HEK293 (cell line): Measurements from ENCODE around the gene ZNF593OS.

ENCODE experiments used
- CTCF ChIP-seq: fragments of 450-650 bp; formaldehyde crosslinking; IDR thresholded peaks from 2 replicates; pipeline ENCODE4 v1.5.1; 2016; ENCODE audit warnings: missing biosample characterization, missing genetic modification characterization
- HOXD13 ChIP-seq: sonication (generic); formaldehyde crosslinking; IDR thresholded peaks from 2 replicates; pipeline ENCODE4 v1.8.0; 2022; ENCODE audit warnings: missing genetic modification reagents, borderline replicate concordance
- KLF1 ChIP-seq: fragments of 450-650 bp; formaldehyde crosslinking; IDR thresholded peaks from 2 replicates; pipeline ENCODE4 v1.5.1; 2016; ENCODE audit warnings: missing biosample characterization, missing genetic modification characterization
- MEIS1 ChIP-seq: sonication (generic); formaldehyde crosslinking; IDR thresholded peaks from 2 replicates; pipeline ENCODE4 v1.8.1; 2022; ENCODE audit warnings: missing genetic modification reagents, mild to moderate bottlenecking, borderline replicate concordance
- PRDM2 ChIP-seq: fragments of 450-650 bp; formaldehyde crosslinking; IDR thresholded peaks from 2 replicates; pipeline ENCODE4 v1.5.1; 2016; ENCODE audit warnings: missing biosample characterization, missing genetic modification characterization, borderline replicate concordance
- ZBTB11 ChIP-seq: fragments of 450-650 bp; formaldehyde crosslinking; conservative IDR thresholded peaks from 2 replicates; pipeline ENCODE4 v1.5.1; 2016; ENCODE audit warnings: low read depth, missing biosample characterization, missing genetic modification characterization
- ZFP3 ChIP-seq: fragments of 450-650 bp; formaldehyde crosslinking; IDR thresholded peaks from 2 replicates; pipeline ENCODE4 v1.5.1; 2016; ENCODE audit warnings: low read depth, missing biosample characterization, missing genetic modification characterization
- ZIC2 ChIP-seq: fragments of 450-650 bp; formaldehyde crosslinking; IDR thresholded peaks from 2 replicates; pipeline ENCODE4 v1.5.1; 2016; ENCODE audit warnings: missing biosample characterization, missing genetic modification characterization
- ZNF202 ChIP-seq: fragments of 450-650 bp; formaldehyde crosslinking; IDR thresholded peaks from 2 replicates; pipeline ENCODE4 v1.5.1; 2016; ENCODE audit warnings: missing biosample characterization, missing genetic modification characterization, borderline replicate concordance
- ZNF292 ChIP-seq: fragments of 450-650 bp; formaldehyde crosslinking; IDR thresholded peaks from 2 replicates; pipeline ENCODE4 v1.5.1; 2016; ENCODE audit warnings: low read depth, missing biosample characterization, missing genetic modification characterization, borderline replicate concordance
- ZNF416 ChIP-seq: fragments of 450-650 bp; formaldehyde crosslinking; IDR thresholded peaks from 2 replicates; pipeline ENCODE4 v1.5.1; 2016; ENCODE audit warnings: missing biosample characterization, missing genetic modification characterization
- ZNF48 ChIP-seq: fragments of 450-650 bp; formaldehyde crosslinking; IDR thresholded peaks from 2 replicates; pipeline ENCODE4 v1.5.1; 2016; ENCODE audit warnings: missing biosample characterization, missing genetic modification characterization
- ZNF521 ChIP-seq: fragments of 450-650 bp; formaldehyde crosslinking; IDR thresholded peaks from 2 replicates; pipeline ENCODE4 v1.5.1; 2017; ENCODE audit warnings: missing biosample characterization, mild to moderate bottlenecking, missing genetic modification characterization
- ZNF555 ChIP-seq: fragments of 450-650 bp; formaldehyde crosslinking; conservative IDR thresholded peaks from 2 replicates; pipeline ENCODE4 v1.5.1; 2017; ENCODE audit warnings: missing biosample characterization, mild to moderate bottlenecking, missing genetic modification characterization, inconsistent platforms
- ZNF623 ChIP-seq: fragments of 450-650 bp; formaldehyde crosslinking; IDR thresholded peaks from 2 replicates; pipeline ENCODE4 v1.5.1; 2016; ENCODE audit warnings: missing biosample characterization, missing genetic modification characterization
- ZNF639 ChIP-seq: fragments of 450-650 bp; formaldehyde crosslinking; IDR thresholded peaks from 2 replicates; pipeline ENCODE4 v1.5.1; 2016; ENCODE audit warnings: missing biosample characterization, missing genetic modification characterization
- ZNF768 ChIP-seq: fragments of 450-650 bp; formaldehyde crosslinking; IDR thresholded peaks from 2 replicates; pipeline ENCODE4 v1.5.1; 2018; ENCODE audit warnings: missing biosample characterization, mild to moderate bottlenecking, missing genetic modification characterization
- ZNF776 ChIP-seq: fragments of 450-650 bp; formaldehyde crosslinking; IDR thresholded peaks from 2 replicates; pipeline ENCODE4 v1.5.0; 2017; ENCODE audit warnings: missing biosample characterization, missing genetic modification characterization, borderline replicate concordance
- ZNF843 ChIP-seq: fragments of 450-650 bp; formaldehyde crosslinking; IDR thresholded peaks from 2 replicates; pipeline ENCODE4 v1.5.1; 2016; ENCODE audit warnings: missing biosample characterization, missing genetic modification characterization
- TF ChIP-seq, protein P1 (sequence below): fragments of 450-650 bp; formaldehyde crosslinking; IDR thresholded peaks from 2 replicates; pipeline ENCODE4 v1.5.1; 2017; ENCODE audit warnings: missing biosample characterization, mild to moderate bottlenecking, missing genetic modification characterization, moderate library complexity
- TF ChIP-seq, protein P2 (sequence below): fragments of 450-650 bp; formaldehyde crosslinking; IDR thresholded peaks from 2 replicates; pipeline ENCODE4 v1.5.1; 2017; ENCODE audit warnings: missing biosample characterization, missing genetic modification characterization

The ZNF593OS gene

GRCh38 chr1:26122988-26123973 is 48.4 kb downstream of the ZNF593OS start (continued):
- TF ChIP-seq PRDM2 (tag by site-specific recombination) (no peak), ZBTB11 (no peak), KLF1 (no peak), ZNF521 (tag by site-specific recombination) (no peak), ZNF416 (tag by site-specific recombination) (no peak), ZNF776 (no peak), ZNF623 (no peak), MEIS1 (CRISPR knock-in tag) (no peak), CTCF (tag by site-specific recombination) (no peak), ZIC2 (tag by site-specific recombination) (no peak), HOXD13 (no peak), ZNF843 (tag by site-specific recombination) (no peak), ZFP3 (tag by site-specific recombination) (no peak), ZNF639 (no peak), ZNF202 (tag by site-specific recombination) (no peak), ZNF292 (tag by site-specific recombination) (no peak), ZNF555 (no peak), ZNF768 (tag by site-specific recombination) (no peak), ZNF48 (tag by site-specific recombination) (no peak)
- TF ChIP-seq, protein P1, sequence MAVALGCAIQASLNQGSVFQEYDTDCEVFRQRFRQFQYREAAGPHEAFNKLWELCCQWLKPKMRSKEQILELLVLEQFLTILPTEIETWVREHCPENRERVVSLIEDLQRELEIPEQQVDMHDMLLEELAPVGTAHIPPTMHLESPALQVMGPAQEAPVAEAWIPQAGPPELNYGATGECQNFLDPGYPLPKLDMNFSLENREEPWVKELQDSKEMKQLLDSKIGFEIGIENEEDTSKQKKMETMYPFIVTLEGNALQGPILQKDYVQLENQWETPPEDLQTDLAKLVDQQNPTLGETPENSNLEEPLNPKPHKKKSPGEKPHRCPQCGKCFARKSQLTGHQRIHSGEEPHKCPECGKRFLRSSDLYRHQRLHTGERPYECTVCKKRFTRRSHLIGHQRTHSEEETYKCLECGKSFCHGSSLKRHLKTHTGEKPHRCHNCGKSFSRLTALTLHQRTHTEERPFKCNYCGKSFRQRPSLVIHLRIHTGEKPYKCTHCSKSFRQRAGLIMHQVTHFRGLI (tag by site-specific recombination) = no peak
- TF ChIP-seq, protein P2, sequence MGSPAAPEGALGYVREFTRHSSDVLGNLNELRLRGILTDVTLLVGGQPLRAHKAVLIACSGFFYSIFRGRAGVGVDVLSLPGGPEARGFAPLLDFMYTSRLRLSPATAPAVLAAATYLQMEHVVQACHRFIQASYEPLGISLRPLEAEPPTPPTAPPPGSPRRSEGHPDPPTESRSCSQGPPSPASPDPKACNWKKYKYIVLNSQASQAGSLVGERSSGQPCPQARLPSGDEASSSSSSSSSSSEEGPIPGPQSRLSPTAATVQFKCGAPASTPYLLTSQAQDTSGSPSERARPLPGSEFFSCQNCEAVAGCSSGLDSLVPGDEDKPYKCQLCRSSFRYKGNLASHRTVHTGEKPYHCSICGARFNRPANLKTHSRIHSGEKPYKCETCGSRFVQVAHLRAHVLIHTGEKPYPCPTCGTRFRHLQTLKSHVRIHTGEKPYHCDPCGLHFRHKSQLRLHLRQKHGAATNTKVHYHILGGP = no peak
